Neutrophil (primary cell): ENCODE results near the gene SERPINB11.
"Not testable (repeated sequence)": the region's sequence is repeated elsewhere in the genome, so short reads cannot be mapped to it uniquely, and the experiment has no call there.

Experiments used
- H3K27ac ChIP-seq: fragments of 200-600 bp; sonication (generic); 2 replicates; pipeline ENCODE4 v1.5.1; 2016; ENCODE audit warnings: mild to moderate bottlenecking, moderate library complexity
- H3K27me3 ChIP-seq: fragments of 200-600 bp; sonication (generic); 2 replicates; pipeline ENCODE4 v1.6.0; 2016; ENCODE audit warnings: mild to moderate bottlenecking
- H3K36me3 ChIP-seq: fragments of 200-600 bp; sonication (generic); 2 replicates; pipeline ENCODE4 v1.5.1; 2017
- H3K4me1 ChIP-seq, 2 experiments: fragments of 200-600 bp in 1 of 2; sonication (generic) in 1 of 2; 1 replicate in 1 of 2; 2 replicates in 1 of 2; pipeline versions ENCODE4 v1.5.1 to v1.6.1; 2013 to 2016; ENCODE audit warnings: low read depth in 1 of 2, low read length in 1 of 2, mild to moderate bottlenecking in 1 of 2, moderate library complexity in 1 of 2; ENCODE audit not compliant: control insufficient read depth in 1 of 2, insufficient read depth in 1 of 2
- H3K4me3 ChIP-seq, 2 experiments: fragments of 200-600 bp in 1 of 2; sonication (generic) in 1 of 2; 1 replicate in 1 of 2; 2 replicates in 1 of 2; pipeline ENCODE4 v1.5.1; 2013 to 2016; ENCODE audit warnings: low read depth in 1 of 2, low read length in 1 of 2, mild to moderate bottlenecking in 1 of 2, moderate library complexity in 1 of 2
- H3K9me3 ChIP-seq: fragments of 200-600 bp; sonication (generic); 2 replicates; pipeline ENCODE4 v1.5.1; 2016
- TF ChIP-seq, protein P1 (sequence below): fragments of 200-600 bp; sonication (generic); IDR thresholded peaks from 2 replicates; pipeline ENCODE4 v1.5.1; 2016; ENCODE audit warnings: antibody characterized with exemption

Gene SERPINB11, protein sequence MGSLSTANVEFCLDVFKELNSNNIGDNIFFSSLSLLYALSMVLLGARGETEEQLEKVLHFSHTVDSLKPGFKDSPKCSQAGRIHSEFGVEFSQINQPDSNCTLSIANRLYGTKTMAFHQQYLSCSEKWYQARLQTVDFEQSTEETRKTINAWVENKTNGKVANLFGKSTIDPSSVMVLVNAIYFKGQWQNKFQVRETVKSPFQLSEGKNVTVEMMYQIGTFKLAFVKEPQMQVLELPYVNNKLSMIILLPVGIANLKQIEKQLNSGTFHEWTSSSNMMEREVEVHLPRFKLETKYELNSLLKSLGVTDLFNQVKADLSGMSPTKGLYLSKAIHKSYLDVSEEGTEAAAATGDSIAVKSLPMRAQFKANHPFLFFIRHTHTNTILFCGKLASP

DNA sequence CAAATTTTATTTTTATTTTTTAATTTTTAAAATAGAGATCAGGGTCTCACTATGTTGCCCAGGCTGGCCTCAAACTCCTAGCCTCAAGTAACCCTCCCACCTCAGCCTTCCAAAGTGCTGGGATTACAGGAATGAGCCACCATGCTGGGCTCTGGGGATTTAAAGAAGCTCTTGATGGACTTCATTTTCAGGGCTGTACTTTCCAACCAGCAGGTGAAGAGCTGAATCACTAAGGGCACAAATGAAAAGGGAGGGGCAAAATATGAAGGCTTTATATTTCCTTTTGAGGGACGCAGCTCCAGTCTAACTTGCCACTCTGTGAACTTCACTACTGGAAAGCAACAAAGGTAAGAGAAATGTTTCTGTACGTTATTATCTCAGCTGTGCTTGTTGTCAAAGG, at the start of gene SERPINB11:
SERPINB11 (plus strand) TSS at position 301 of the 400 bp plus-strand sequence. CDS start 7,234 bp downstream, outside the sequence.
- H3K27ac ChIP-seq: no peak within 1 kb of the TSS
- peaks cover 49% of the 10 kb centered on the region for H3K27me3 ChIP-seq
- TF ChIP-seq, protein P1, sequence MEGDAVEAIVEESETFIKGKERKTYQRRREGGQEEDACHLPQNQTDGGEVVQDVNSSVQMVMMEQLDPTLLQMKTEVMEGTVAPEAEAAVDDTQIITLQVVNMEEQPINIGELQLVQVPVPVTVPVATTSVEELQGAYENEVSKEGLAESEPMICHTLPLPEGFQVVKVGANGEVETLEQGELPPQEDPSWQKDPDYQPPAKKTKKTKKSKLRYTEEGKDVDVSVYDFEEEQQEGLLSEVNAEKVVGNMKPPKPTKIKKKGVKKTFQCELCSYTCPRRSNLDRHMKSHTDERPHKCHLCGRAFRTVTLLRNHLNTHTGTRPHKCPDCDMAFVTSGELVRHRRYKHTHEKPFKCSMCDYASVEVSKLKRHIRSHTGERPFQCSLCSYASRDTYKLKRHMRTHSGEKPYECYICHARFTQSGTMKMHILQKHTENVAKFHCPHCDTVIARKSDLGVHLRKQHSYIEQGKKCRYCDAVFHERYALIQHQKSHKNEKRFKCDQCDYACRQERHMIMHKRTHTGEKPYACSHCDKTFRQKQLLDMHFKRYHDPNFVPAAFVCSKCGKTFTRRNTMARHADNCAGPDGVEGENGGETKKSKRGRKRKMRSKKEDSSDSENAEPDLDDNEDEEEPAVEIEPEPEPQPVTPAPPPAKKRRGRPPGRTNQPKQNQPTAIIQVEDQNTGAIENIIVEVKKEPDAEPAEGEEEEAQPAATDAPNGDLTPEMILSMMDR: no peak

DNA sequence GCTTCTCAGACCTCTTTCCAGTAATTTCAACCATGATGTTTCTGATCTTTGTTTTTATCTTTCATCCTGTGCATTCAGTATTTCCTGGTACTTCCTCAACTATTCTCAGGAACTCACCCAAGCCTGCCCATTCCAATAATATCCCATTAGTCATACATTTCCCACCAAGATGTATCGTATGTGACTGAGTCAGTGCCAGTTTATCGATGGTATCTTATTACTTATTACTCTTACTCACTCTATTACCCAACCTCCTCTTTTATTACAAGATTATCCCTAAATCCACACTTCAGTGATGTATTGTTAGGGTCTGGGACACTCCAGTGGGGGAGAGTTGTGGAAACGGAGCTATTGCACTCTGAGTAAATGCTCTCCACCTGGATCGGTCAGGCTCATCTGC, 43.8 kb upstream of the SERPINB11 start:
- not testable (repeated sequence) for H3K27me3 ChIP-seq, H3K27ac ChIP-seq, H3K9me3 ChIP-seq, H3K36me3 ChIP-seq, H3K4me3 ChIP-seq, H3K4me1 ChIP-seq

More for the DNA sequence above, at the start of gene SERPINB11:
- H3K36me3 ChIP-seq: no peaks in the 10 kb centered on the region
- H3K4me3 ChIP-seq: no peak within 1 kb of the TSS
- H3K9me3 ChIP-seq: no peaks in the 10 kb centered on the region
- no peaks in the 10 kb centered on the region for H3K4me1 ChIP-seq

DNA sequence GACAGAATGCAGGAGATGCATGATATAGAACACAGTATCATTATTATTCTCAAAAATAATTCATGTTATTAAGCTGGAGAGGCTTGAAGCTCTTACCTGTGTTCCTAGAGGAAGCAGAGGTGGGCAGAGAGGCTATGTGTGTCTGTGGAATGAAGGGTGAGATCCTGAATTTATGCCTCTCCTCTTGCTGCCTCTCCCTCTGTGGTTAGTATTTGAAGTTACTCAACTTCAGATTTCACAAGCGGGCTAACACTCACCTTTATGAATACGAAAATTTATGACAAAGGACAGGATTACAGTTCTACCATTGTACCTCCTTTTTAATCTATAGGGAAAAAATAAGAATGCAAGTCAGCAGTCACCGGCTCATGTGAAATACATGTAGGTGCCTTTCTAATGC, 41.0 kb upstream of the SERPINB11 start, which contains the start of gene SERPINB3:
SERPINB3 (minus strand) TSS at position 144 of the 400 bp plus-strand sequence. CDS start 677 bp downstream, outside the sequence.
- H3K27me3 ChIP-seq, H3K27ac ChIP-seq, H3K36me3 ChIP-seq, H3K4me3 ChIP-seq, H3K4me1 ChIP-seq, H3K9me3 ChIP-seq: not testable (repeated sequence)

DNA sequence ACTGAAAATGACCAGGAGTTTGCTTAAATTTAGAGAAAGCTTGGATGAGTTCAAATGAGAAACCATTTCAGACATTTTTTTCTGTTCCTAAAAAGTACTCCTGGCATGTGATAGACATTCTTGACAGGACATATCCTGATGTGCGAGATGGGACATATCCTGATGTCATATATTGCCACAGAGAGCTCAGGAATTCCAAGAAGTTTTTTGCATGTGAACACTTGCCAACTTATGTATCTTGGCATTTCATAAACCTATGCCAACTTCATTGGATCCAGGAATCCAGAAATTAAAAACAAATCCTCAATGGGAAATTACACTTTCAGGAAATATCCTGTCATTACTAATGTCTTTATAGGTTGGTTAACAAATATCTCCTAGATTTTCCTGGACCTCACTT, 38.2 kb upstream of the SERPINB11 start:
- no peaks in the 10 kb centered on the region for H3K9me3 ChIP-seq
- H3K27ac ChIP-seq: no peak overlapping the region
- peaks cover 6% of the 10 kb centered on the region for H3K27me3 ChIP-seq
- TF ChIP-seq, protein P1: no peak
- no peak overlapping the region for H3K4me3 ChIP-seq
- H3K4me1 ChIP-seq: no peaks in the 10 kb centered on the region
- no peaks in the 10 kb centered on the region for H3K36me3 ChIP-seq

DNA sequence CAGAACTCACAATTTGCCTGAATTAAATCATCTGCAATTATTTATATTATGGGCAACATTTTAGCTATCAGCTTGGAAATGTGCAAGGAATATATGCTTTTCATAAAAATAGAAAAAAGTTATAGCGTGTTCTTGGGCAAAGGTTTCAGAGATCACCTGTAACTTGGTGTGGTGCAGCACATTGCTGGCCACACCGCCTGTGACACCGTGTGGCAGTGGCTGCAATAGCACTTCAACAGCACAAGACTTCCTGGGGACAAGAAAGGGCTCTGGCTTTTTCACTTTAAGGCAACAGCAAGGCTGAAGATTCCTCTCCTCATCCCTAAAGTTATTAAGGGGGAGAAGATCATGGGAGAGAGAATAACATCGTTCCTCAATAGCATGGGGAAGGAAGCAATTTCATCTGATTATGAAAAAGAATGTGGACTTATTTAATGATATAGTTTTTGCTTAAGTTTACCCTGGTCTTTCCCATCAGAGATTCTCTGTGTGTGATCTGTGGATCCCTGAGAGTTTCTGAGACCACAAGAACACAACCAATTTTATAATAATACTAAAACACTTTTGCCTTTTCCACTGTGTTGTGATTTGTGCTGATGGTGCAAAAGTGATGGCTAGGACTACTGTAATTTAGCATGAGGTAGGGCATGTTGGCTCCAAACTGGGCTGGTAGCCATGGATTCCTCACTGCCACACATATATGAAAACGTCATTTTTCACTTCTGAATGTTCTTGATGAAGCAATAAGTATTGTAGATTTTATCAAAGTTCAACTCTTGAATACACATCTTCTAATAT, 26.0 kb upstream of the SERPINB11 start:
- peak overlapping the region; percentile 75 for H3K27ac ChIP-seq
- no peaks in the 10 kb centered on the region for H3K27me3 ChIP-seq

DNA sequence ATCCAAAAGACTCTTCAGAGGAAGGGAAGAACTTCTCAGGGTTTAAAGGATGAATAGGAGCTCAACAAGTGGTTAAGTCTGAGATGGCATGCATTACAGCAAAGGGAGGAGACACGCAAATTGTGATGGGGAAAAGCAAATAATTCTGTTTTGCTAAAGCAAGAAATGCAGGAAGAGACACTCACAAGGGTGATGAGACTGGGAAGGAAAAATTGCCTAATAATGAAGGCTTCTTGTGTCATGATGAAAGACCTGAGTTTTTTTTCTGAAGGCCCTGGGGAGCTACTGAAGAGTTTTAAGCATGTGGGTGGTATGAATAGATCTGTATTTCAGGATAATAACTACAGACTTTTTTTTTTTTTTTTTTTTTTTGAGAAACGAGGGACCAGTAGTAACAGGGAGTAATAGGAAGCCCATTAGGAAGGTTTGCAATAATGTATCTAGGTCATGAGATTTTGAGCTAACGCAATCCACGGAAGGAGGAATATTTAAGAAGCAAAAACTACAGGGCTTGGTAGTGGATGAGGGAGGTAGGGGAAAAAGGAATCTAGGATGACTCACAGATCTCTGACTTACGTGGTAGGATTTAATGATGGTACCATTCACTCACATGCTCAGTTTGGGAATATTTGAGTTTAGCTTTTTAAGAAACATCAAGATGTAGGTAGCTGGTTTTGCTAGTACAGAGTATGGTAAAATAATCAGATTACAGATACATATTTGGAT, 25.1 kb upstream of the SERPINB11 start:
- Histone ChIP-seq H3K27ac (peak overlapping the region; percentile 75), H3K4me3 (peak overlapping the region in 1 of 2 experiments; percentile 11), H3K27me3 (no peaks in the 10 kb centered on the region), H3K9me3 (no peaks in the 10 kb centered on the region), H3K36me3 (no peaks in the 10 kb centered on the region), H3K4me1 (peaks cover 21 to 23% of the 10 kb centered on the region in 2 experiments)
- TF ChIP-seq, protein P1: no peak

More for the DNA sequence above, 26.0 kb upstream of the SERPINB11 start:
- TF ChIP-seq, protein P1: no peak
- no peaks in the 10 kb centered on the region for H3K36me3 ChIP-seq
- H3K9me3 ChIP-seq: no peaks in the 10 kb centered on the region
- H3K4me3 ChIP-seq: no peak overlapping the region
- H3K4me1 ChIP-seq: peaks cover 21 to 23% of the 10 kb centered on the region in 2 experiments
